ENCODE measurements around the gene CLEC12A. TPM values are rescaled to one million over a fixed set of nuclear protein-coding genes. Genes with fewer than 3 reads are reported as not detected.

Gene CLEC12A
- polyA plus RNA-seq, 3 donors: 356 to 441 (median 412) TPM

GRCh38 chr12:9961106-9961505, 10.1 kb upstream of the CLEC12A start:
- Histone ChIP-seq H2AFZ (ENCODE audit: insufficient read depth, low read depth, low read length, poor library complexity, severe bottlenecking) (peak overlapping the region; percentile 48), H3K4me2 (replicated peaks; ENCODE audit: extremely low read depth, low read length, poor library complexity, severe bottlenecking) (peak overlapping the region; percentile 55), H3K79me2 (ENCODE audit: insufficient read depth, low read length) (peaks cover 22% of the 10 kb centered on the region), H3K36me3 (replicated peaks in 1 of 2; ENCODE audit: control insufficient read depth in 1 of 2, insufficient read depth in 2 of 2, low read length in 2 of 2) (no peaks in the 10 kb centered on the region), H3K9ac (ENCODE audit: insufficient read depth, low read length, poor library complexity, severe bottlenecking) (no peak overlapping the region), H4K20me1 (ENCODE audit: insufficient read depth, low read length) (no peaks in the 10 kb centered on the region), H3K4me3 (replicated peaks in 1 of 3; ENCODE audit: low read depth in 2 of 3, low read length in 3 of 3) (peak overlapping the region in 1 of 3 experiments; percentile 52), H3K27me3 (ENCODE audit: control insufficient read depth in 2 of 2, insufficient read depth in 2 of 2, low read length in 2 of 2) (no peaks in the 10 kb centered on the region), H3K27ac (ENCODE audit: low read depth in 1 of 2, low read length in 2 of 2) (peak overlapping the region; percentile 56 to 86), H3K9me3 (replicated peaks in 1 of 2; ENCODE audit: control insufficient read depth in 1 of 2, insufficient read depth in 1 of 2, low read length in 2 of 2) (no peaks in the 10 kb centered on the region), H3K4me1 (ENCODE audit: control insufficient read depth in 1 of 2, insufficient read depth in 2 of 2, low read length in 2 of 2) (peaks cover 49 to 74% of the 10 kb centered on the region in 2 donors)
- no peak overlapping the region for H3K4me3 Mint-ChIP-seq
- H3K4me1 Mint-ChIP-seq: peaks cover 55% of the 10 kb centered on the region
- TF ChIP-seq, protein P1, sequence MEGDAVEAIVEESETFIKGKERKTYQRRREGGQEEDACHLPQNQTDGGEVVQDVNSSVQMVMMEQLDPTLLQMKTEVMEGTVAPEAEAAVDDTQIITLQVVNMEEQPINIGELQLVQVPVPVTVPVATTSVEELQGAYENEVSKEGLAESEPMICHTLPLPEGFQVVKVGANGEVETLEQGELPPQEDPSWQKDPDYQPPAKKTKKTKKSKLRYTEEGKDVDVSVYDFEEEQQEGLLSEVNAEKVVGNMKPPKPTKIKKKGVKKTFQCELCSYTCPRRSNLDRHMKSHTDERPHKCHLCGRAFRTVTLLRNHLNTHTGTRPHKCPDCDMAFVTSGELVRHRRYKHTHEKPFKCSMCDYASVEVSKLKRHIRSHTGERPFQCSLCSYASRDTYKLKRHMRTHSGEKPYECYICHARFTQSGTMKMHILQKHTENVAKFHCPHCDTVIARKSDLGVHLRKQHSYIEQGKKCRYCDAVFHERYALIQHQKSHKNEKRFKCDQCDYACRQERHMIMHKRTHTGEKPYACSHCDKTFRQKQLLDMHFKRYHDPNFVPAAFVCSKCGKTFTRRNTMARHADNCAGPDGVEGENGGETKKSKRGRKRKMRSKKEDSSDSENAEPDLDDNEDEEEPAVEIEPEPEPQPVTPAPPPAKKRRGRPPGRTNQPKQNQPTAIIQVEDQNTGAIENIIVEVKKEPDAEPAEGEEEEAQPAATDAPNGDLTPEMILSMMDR (IDR thresholded peaks at IDR 0.05): no peak
- H3K27me3 Mint-ChIP-seq (ENCODE audit: low read depth in 3 of 3): no peaks in the 10 kb centered on the region
- H3K9me3 Mint-ChIP-seq: no peaks in the 10 kb centered on the region
- WGBS (ENCODE audit: insufficient coverage): no CpG with 5 or more reads among the region's 3 CpGs
- DNase-seq: no peak
- intact Hi-C loops (cut with micrococcal nuclease): loop anchor here in 1 of 2 donors (2.0 kb wide), 1 partner anchor 14 kb away; no protein-coding TSS in a partner anchor
- peak overlapping the region; percentile 84 to 94 (median 92) for H3K27ac Mint-ChIP-seq
- H3K36me3 Mint-ChIP-seq: peaks cover 0 to under 1% of the 10 kb centered on the region in 2 donors

DNA sequence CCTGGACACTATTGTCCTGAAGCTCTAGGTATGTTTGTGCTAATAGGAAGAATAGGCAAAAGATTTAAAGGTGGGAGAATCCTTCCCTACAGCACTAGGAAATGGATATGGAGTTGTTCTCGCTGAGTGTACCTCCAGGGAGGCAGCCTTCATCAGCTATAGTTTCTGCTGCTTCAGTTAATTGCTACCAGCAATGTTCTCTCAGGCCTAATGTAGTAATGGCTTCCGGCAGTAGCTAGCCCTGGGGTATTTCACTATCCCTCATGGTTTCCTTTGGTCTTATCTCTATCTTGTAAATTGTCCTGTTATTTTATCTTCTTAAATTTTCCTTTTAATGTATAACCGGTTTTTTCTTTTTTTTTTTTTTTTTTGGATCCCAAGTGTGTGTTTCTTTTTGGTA, 9.3 kb upstream of the CLEC12A start:
- H3K27me3 ChIP-seq (ENCODE audit: control insufficient read depth in 2 of 2, insufficient read depth in 2 of 2, low read length in 2 of 2): no peaks in the 10 kb centered on the region
- peaks cover 55% of the 10 kb centered on the region for H3K4me1 Mint-ChIP-seq
- intact Hi-C loops (cut with micrococcal nuclease): loop anchor here in 1 of 2 donors (2.0 kb wide), 1 partner anchor 15 kb away; no protein-coding TSS in a partner anchor
- H3K27ac ChIP-seq (ENCODE audit: low read depth in 1 of 2, low read length in 2 of 2): peak overlapping the region in 1 of 2 donors; percentile 52
- H3K36me3 ChIP-seq (replicated peaks in 1 of 2; ENCODE audit: control insufficient read depth in 1 of 2, insufficient read depth in 2 of 2, low read length in 2 of 2): no peaks in the 10 kb centered on the region
- no peak overlapping the region for H3K4me3 Mint-ChIP-seq
- no peaks in the 10 kb centered on the region for H3K27me3 Mint-ChIP-seq (ENCODE audit: low read depth in 3 of 3)
- WGBS (ENCODE audit: insufficient coverage): no CpG with 5 or more reads among the region's 3 CpGs
- H3K9me3 ChIP-seq (replicated peaks in 1 of 2; ENCODE audit: control insufficient read depth in 1 of 2, insufficient read depth in 1 of 2, low read length in 2 of 2): no peaks in the 10 kb centered on the region
- H3K4me1 ChIP-seq (ENCODE audit: control insufficient read depth in 1 of 2, insufficient read depth in 2 of 2, low read length in 2 of 2): peaks cover 49 to 73% of the 10 kb centered on the region in 2 donors
- H4K20me1 ChIP-seq (ENCODE audit: insufficient read depth, low read length): no peaks in the 10 kb centered on the region
- peaks cover 1 to 4% of the 10 kb centered on the region in 2 donors for H3K36me3 Mint-ChIP-seq
- no peak overlapping the region for H3K4me3 ChIP-seq (replicated peaks in 1 of 3; ENCODE audit: low read depth in 2 of 3, low read length in 3 of 3)
- H3K4me2 ChIP-seq (replicated peaks; ENCODE audit: extremely low read depth, low read length, poor library complexity, severe bottlenecking): no peak overlapping the region
- H3K27ac Mint-ChIP-seq: peak overlapping the region in 2 of 7 donors; percentile 14 to 71
- no peaks in the 10 kb centered on the region for H3K9me3 Mint-ChIP-seq
- no peak for DNase-seq
- TF ChIP-seq, protein P1 (IDR thresholded peaks at IDR 0.05): no peak
- H3K9ac ChIP-seq (ENCODE audit: insufficient read depth, low read length, poor library complexity, severe bottlenecking): no peak overlapping the region
- peaks cover 29% of the 10 kb centered on the region for H3K79me2 ChIP-seq (ENCODE audit: insufficient read depth, low read length)
- H2AFZ ChIP-seq (ENCODE audit: insufficient read depth, low read depth, low read length, poor library complexity, severe bottlenecking): peak overlapping the region; percentile 41
